Fibroblast of skin of scalp (primary cell): Measurements from ENCODE around the gene SIK2.
A peak's percentile ranks its signal among the peaks of the same experiment; 100 is the strongest.

Experiments used
- DNase-seq: peaks from one replicate; pipeline ENCODE4 v3.0.0-alpha.2; 2013

Gene SIK2

GRCh38 chr11:111659201-111660115 is 57.2 kb downstream of the SIK2 start:
- DNase-seq: no peak

DNA sequence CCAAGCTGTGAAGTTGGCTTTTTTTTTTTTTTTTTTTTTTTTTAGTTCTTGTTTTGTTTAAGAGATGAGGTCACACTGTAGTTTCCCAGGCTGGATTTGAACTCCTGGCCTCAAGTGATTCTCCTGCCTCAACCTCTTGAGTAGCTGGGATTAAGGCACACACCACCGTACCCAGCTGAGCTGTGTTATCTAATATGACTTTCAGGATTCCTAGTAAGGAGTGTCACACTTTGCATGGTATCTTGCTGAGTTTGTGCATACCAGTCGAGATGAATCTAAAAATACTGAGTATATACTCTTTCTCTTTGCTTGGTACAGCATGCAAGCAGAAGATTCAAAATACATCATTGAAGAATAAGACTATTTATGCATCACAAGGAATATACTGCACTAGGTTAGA is 58.6 kb downstream of the SIK2 start:
- no peak for DNase-seq

- peak; percentile 60 for DNase-seq
Measured at GRCh38 chr11:111663820-111664219, 61.6 kb downstream of the SIK2 start.

- DNase-seq: peak; percentile 68
Measured at GRCh38 chr11:111665777-111666176, 63.5 kb downstream of the SIK2 start.

DNA sequence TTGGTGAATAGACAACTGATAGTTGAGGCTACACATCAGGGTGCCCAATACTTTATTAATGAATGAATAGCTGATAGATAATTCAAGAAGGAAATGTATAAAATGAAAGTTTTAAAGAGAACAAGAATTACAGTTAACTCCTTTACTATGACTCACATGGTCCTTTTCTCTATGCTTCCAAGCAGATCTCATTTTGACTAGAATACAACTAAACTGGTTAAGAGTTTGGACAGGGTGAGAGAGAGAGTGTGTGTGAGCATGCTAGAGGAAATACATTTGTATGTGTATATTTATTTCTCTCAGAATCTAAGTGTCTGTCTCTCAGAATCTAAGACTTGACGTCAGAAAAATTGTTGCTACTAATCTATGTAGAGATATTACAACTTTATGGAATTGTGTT is 66.7 kb downstream of the SIK2 start:
- no peak for DNase-seq

DNA sequence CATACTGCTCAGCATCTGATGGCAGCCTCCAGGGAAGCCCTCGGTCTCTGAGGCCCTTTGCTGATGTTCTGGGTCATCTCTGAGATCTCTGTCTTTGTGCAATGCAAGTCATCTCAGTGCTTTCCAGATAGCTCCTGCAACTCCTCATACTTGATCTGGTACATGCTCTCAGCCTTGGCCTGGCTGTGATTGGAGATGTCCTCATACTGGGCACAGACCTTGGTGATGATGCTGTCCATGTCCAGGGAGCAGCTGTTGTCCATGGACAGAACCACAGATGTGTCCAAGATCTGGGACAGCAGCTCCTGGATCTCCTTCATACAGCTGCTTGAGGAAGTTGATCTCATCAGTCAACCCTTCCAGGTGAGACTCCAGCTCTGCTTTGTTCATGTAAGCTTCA is 69.1 kb downstream of the SIK2 start:
- no peak for DNase-seq

DNA sequence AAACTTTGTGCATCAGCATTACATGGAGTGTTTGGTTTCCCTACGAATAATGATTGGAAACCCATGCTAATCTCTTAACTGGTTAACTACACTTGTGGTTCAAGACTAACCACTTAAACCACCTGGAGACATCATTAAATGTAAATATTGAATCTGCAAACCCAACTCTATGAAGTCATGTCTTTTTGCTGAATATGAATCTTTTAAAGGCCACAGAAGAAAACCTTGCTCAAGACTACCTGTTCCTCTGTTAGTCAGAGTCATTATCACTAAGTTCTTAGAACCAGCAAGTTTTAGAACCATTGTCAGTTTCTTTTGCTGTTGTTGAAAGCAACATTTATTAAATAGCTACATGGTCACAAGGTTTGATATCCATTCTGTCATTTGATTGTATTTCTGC is 70.7 kb downstream of the SIK2 start:
- DNase-seq: no peak

DNA sequence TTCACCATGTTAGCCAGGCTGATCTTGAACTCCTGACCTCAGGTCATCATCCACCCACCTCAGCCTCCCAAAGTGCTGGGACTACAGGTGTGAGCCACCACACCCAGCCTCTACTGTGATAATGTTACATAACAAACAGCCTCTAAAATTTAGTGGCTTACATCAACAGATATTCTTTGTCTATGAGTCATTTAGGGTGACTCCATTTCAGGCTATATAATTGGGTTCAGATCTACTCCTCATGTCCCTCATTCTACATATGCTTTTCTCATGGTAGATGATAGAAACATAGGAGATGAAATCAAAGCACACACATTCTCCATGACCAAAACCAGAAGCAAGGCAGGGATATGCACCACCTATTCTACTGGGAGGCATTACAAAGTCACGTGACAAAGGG is 72.7 kb downstream of the SIK2 start:
- no peak for DNase-seq

GRCh38 chr11:111675891-111676290 is 73.6 kb downstream of the SIK2 start:
- no peak for DNase-seq

GRCh38 chr11:111676878-111677585 is 74.8 kb downstream of the SIK2 start:
- DNase-seq: peak; percentile 37

DNA sequence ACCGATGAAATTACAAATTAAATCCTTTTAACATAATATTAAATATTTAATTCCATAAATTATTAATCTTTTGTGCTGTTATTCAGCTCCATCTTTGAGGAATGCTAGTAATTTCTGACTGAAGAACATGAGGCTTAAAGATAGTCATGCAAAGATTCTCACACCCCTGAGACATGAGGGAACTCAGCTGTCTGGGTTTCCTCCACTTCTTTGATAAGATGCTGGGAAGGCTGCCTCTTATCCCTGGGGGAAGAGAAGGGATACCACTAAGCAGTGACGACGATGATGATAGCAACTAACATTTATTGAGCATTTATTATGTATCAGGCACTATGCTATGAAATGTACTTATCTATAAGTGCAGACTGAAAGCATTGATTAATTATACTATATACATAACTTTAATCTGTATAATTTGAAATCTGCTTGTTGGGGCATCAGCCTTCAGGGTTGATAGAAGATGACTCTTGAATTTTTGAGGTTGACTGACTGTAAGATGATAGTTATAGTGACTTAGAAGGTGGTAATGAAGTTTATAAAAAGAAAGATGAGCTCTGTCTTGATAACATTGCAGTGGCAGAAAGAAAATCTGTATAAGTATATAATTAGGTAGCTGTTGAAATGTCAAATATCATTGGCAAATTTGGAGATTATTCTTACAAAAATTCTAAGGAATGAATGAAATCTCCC is 78.4 kb downstream of the SIK2 start:
- DNase-seq: no peak

- DNase-seq: no peak
Measured at GRCh38 chr11:111683806-111684205, 81.6 kb downstream of the SIK2 start.

- peak; percentile 45 for DNase-seq
Measured at GRCh38 chr11:111684251-111684650, 82.0 kb downstream of the SIK2 start.

DNA sequence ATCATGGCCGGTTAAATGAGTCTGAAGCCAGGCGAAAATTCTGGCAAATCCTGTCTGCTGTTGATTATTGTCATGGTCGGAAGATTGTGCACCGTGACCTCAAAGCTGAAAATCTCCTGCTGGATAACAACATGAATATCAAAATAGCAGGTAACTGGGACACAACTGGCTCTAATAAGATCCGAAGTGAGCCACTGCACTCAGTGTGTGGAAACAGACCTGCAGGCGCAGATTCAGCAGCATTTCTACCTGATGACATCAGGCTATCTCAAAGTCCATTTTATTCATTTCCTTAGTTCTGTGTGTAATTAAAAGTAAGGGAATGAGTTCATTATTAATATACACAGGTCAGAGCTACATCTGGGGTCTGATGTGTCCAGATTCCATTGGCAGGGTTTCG is 85.8 kb downstream of the SIK2 start:
- DNase-seq: no peak

- no peak for DNase-seq
Measured at GRCh38 chr11:111691176-111691575, 88.9 kb downstream of the SIK2 start.

- DNase-seq: no peak
Measured at GRCh38 chr11:111691741-111692140, 89.5 kb downstream of the SIK2 start.

- no peak for DNase-seq
Measured at GRCh38 chr11:111693224-111693937, 91.1 kb downstream of the SIK2 start.

- DNase-seq: peak; percentile 40
Measured at GRCh38 chr11:111694851-111695250, 92.6 kb downstream of the SIK2 start.

GRCh38 chr11:111696556-111696955 is 94.3 kb downstream of the SIK2 start:
- peak; percentile 56 for DNase-seq

DNA sequence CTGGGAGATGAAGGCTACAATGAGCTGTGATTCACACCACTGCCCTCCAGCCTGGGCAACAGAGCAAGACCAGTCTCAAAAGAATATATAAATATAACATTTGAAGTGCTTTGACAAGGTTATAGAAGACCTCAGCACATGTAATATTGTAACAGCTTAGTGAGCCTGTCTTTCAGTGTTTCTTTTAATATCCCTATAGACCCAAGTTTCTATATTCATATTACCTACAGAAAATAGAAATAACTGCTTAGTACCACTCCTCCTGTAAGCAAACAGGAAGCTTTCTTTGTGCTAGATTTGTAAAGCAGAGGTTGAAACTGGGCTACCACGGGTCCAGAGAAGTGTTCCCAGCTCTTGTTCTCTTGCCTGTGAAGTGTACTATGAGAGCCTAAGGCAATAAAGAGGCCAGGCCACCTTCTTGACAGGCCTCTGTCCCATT is 95.7 kb downstream of the SIK2 start:
- DNase-seq: no peak

DNA sequence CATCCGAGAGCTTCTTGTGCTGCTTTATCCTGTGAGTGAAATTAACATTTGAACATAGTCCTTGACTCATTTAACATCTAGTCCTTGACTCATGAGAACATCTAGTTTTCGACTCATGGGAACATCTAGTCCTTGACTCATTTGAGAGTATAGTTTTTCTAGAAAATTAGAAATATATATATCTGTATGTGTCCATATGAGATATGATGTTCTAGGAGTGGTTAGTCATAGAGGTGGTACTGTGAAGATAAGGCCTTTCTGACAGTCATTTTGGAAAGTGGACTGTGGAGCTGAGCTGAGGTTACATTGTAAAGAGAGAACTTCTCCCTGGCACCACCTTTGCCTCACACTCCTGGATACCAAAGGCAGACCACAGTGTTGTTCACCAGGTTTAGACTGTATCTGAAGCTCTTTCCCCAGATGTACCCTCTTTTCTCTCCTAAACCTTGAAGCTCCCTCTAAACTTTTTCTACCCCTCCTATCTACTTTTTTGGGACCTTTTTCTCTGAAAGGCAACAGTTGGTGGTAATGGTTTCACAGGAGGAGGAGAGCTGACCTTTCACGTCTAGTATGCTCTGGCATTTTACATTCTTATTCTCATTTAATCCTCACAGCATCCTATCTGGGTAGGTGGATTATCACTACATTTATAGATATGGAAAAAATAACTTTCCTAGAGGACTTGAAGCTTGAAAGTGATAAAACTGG is 96.8 kb downstream of the SIK2 start:
- DNase-seq: no peak

- no peak for DNase-seq
Measured at GRCh38 chr11:111699579-111700156, 97.4 kb downstream of the SIK2 start.
